Measurements from ENCODE around the gene NTMT1.

Gene NTMT1

DNA sequence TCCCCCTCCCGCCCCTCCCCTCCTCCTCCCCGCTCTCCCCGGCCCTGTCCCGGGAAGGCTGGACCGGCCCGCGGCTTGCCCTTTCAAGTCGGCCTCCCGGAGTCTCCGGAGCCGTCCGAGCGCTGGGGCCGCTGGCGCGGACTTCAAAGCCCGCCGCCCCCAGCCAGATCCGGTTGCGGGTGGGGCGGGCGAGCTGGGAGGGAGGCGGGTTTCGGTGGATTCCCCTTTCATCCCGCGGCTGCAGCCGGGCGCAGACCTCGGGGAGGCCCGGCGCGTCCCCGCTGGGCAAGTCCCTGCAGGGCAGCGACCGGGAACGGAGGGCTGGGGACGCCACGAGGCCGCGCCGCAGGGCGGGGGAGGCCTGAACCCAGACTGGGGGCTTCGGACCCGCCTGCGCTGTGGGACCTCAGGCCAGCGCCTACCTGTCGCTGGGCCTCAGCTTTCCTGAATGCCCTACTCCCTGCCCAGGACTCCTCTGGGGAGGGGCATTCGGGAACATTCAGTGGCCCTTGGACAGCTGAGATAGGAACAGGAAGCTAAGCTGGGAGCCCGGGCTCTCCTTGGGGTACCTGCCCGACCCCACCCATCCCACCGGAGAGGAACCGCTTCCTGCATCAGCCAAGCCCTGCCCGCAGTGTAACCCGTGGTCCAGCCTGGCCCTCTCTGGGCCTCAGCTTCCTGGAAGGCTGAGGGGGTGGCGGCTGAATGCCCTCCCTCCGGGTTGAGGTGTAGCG, 28.4 kb upstream of the NTMT1 start:
- DNase-seq (ENCODE audit: low spot score), result no peak

DNA sequence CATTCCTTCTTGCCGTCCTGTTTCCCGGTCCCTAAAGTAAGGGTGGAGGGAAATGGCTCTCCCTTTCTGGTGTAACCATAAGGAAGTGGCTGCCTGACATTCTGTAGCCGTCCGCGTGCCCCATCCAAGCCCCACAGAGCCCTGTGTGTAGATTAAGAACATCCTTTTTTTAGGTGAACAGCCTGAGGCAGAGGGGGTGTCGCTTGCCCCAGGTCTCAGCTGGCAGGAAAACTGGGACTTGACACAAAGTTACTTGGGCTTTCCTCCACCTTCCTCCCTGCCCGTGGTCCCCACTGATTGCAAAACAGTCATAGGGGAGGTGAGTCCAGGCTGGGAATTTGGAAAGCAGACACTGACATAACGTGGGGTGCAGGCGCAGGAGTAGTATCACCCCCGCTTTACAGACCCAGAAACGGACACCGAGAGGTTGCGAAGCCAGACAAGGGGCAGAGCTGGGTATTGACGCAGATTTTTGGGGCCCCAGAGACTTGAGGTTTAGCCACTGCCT, 27.8 kb upstream of the NTMT1 start:
- DNase-seq (ENCODE audit: low spot score), result no peak

DNA sequence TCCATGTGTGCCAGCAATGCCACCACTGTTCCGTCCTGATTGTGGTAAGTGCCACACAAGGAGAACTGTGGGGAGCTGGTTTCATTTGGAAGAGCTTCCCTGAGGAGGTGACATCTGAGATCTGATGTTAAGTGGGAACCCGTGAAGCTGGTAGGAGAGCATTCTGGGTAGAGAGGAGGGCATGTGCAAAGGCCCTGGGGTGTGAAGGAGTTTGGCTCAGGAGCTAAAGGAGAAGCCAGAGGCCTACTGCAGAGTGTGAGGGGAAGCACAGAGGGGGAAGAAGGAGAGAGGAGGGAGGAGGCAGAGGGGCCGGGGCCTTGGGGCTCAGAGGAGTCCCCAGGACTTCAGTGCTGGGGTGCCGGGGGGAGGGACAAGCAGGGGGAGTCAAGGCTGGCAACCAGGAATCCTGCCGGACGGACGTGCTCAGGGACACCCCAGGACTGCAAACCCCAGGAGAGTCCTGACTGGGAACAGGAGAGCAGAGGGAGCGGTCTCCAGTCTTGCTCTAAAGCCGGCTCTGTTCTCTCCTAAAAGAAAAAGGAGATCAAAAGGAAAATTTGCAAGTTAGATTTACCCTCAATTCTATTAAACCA, 24.8 kb upstream of the NTMT1 start:
- no peak for DNase-seq (ENCODE audit: low spot score)

DNA sequence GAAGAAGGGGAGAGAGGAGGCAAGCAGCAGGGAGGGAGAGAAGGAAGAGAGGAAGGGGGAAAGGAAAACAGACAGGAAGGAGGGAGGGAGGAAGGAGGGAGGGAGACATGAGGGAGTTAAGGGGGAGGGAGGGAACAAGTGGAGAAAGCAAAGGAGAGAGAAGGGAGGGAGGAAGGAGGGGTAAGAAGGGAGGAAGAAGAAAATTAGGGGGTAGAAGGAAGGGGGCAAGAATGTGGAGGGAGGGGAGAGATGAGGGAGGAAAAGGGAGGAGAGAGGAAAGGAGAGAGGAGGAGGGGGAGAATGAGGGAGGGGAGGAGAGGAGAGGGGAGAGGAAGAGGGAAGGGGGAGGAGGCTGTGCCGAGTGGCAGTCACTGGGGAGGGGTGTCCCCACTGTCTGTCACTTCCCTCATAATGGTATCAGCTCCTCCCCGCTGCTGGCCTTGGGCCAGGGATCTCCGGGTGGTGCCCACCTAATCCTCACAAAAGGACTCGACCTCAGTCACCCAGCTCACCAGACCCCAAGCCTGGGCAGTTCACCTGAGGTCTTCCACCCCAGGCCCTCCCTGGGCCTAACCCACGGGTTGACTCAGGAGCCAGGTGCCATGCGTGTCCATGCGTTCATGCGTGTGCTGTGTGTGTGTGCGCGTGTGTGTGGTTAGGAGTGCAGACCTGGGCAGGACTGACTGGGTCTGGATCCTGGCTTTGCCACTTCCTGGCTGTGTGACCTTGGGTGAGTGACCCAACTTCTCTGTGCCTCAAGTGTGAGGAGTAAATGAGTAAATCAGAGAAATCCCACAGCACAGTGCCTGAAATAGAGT, 23.2 kb upstream of the NTMT1 start:
- no peak for DNase-seq (ENCODE audit: low spot score)

DNA sequence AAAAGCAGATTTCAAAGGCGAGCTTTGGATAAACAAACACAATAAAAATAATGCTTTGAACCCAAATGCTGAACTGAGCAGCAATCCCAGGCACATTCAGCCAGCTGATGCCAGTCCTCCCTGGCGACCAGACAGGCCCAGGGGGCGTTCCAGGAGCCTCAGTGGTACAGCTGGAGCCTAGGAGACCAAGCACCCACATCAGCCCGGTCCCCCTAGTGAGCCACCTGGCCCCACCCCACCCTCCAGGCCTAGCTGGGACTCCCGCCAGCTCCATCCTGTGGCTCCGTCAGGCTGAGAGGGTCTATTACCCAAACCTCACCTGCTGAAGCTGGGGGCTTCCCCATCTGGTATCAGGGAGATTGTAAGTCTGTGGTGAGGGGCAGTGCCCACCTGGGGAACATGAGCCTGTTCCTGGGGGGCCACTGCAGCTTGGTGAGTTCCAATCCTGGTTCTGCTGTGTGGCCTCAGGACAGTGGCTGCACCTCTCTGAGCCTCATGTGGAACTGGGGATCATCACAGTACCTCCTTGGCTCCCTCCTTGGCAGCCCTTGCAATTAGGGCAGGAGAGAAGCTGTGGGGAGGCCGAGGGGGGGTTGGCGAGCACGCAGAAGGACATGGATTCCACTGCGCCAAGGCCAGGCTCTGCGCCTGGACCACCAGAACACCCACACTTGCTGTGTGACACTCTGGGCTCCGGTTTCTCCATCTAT, 21.8 kb upstream of the NTMT1 start:
- DNase-seq (ENCODE audit: low spot score), result no peak

DNA sequence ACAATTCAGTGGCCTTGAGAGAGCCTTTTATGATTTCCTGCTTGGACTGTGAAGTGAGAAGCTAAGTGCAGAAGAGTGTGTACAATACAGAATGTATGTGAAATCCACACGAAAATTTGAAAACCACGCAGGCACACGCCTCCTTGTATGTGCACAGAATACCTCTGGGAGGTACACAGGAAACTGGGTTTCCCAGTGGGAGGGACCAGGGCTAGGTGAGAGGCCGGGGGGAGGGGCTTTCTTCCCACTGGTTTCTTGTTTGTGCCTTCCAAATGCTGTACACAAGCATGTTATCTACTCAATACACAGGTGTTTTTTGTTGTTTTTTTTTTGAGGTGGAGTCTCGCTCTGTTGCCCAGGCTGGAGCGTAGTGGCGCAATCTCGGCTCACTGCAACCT, 21.2 kb upstream of the NTMT1 start:
- no peak for DNase-seq (ENCODE audit: low spot score)

DNA sequence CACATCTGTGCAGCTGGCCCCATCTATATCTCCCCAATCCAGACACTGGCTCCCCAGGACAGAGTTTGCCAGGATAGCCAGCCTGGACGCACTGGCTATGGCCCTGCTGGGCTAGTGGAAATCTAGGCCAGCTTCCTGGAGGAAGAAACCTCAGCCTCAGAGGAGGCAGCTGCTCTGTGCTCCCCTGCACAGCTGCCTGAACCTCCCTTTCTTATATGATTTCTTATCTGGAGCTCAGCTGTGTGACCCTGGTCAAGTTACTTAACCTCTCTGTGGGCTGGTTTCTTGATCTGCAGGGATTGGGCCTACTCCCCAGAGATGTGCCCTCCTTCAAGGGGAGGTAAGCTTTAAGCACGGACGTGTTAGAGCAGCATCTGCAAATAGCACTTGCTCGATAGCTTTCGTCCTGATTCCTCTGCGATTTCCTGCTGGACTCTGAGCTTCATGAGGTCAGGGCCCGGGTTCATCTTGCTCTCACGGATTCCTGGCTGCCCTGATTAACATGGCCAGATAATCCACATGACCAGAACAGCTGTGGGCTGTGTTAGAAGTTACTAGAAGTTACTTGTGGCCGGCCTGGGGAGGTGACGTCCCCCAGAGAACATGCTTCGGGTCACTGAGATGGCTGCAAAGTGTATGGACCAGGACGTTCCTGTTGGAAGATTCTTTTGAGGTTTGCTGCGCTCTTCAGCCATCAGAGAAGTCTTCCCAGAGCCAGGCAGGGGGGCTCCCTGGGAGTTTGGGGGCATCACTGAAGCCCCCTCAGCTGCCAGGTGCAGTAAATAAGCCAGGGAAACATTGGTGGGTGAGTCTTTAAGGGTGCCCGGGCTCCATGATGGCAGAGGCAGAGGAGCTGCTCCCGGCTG, 19.6 kb upstream of the NTMT1 start:
- no peak for DNase-seq (ENCODE audit: low spot score)

DNA sequence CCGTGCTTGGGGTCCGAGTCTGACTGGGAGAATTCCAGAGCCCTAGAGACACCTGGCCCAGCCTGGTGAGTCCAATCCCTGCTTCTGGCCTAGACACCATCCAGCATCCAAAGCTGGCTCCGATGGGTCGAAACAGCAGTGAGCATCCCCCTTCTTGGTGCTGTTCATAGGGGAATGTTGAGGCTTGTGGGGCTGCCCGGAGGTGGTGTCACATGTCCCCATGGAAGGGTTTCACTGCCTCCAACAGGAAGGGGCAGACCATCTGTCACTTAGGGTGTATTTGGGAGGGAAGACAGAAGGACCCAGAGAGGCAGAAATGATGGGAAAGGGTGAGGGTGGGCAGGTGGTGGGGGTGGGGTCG, 19.0 kb upstream of the NTMT1 start:
- no peak for DNase-seq (ENCODE audit: low spot score)

DNA sequence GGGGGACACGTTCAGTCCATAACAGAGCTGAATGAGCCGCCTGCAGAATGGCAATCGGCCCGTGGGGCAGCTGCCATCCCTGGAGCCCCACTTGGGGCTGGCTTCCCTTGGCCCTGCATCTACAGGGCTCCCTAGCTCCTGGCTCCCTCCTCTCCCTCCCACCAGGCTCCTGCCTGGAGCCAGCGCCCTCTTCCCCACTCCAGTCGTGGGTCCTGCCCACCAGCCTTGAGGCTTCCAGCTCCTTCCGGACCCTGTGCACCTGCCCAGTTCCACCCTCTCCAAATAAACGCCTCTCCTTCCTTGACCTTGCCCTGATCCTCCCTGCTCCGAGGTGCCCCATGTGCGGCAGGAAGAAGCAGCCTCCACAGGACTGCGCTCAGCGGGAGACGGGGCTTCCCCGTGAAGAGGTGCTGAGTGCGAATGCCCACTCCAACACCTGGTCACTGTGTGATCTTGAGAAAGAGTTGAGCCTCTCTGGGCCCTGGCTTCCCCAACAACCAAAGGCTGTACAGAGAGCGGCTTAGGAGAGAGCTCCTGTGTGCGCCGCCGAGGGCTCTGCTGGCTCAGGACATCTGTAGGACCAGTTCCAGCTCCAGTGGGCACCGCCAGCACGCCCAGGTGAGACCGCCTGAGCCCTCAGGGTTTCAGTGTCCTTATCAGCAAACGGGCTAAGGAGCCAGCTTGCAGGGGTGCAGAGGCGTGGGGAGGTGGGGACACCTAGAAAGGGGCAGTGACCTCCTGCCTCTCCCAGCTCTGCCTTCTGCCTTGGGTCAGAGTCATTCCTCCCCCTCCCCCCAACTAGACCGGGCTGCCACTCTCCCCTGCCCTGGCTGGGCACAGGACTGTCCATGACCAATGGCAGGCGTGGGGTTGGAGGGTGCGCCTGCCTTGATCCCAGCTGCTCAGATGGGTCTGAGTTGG, 17.1 kb upstream of the NTMT1 start:
- DNase-seq (ENCODE audit: low spot score), result no peak

DNA sequence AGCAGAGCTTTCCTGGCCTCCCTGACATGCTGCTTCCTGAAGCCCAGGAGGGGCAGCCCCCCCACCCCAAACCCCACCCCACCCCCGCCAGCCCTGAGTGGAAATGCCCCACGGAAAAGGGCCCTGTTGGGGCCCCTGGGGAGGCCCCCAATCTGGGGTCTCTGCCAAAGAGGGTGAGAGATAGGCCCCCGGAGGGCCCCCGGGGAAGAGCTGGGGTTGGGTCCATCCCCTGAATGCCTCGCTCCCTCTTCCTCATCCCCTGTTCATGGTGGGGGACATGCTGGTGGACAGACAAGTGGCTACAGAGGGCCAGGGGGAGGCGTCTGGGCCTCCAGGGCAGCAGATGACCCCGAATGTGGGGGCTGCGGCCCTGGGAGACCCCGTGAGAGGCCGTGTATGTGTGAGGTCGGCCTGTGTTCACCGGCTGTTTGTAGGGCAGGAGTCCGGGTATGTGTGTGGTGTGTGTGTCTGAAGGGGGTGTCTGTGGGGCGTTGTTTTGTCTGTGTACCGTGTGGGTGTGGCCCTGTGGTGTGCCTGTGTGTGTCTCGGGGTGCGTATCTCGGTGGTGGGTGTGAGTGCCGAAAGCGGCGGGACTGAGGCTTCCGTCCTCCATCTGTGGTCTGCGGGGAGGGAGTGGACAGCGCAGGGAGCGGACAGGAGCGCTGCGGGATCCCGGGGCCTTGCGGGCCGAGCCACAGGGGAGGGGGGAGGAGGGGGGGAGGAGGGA, 16.3 kb upstream of the NTMT1 start:
- no peak for DNase-seq (ENCODE audit: low spot score)

DNA sequence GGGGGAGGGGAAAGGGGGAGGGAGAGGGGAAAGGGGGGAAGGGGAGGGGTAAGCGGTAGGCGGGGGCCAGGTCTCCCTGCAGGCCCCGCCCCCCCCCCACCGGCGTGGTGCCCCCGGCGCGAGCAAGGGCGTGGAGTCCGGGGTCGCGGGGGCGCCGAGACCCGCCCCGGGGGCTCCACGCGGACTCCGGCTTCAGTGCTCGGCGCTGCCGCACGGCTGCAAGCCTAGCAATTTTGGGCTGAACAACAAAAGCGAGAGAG, 15.8 kb upstream of the NTMT1 start:
- no peak for DNase-seq (ENCODE audit: low spot score)

DNA sequence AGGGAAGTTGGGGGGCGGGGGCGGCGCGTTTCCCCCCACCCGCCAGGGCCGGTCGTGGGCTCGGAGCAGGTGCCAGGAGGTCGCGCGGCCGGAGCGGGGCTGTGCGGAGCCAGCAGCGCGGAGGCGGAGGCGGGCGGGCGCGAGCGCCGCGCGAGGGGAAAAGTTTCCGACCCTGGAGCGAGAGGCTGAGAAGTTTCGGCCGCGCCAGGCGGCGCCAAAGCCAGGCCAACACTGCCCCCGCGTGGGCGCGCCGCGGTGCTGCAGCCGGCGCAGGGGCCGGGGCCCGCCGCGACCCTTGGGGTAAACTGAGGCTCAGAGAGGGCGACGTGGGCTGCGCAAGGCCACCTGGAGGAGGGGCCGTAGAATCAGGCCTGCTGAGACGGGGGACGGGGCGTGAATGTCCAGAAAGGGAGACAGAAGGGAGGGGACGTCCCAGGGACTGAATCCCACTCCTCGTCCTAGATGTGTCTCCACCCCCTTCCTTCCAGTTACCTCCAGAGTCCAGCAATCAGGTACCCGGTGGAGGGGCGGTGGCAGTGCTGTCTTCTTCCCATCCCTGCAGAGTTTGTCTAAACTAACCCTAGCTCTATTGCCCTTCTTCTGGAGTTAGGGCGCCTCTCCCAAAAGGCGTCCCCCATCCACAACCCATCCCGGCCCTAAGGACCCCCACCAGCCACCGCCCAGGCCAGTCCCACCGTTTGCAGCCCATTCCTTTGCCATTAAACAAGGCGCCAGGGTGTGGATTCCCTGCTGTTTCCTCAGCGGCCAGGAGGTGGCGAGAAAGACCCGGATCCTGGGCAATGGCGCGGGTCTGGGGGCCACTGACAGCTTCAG, 15.3 kb upstream of the NTMT1 start:
- no peak for DNase-seq (ENCODE audit: low spot score)

DNA sequence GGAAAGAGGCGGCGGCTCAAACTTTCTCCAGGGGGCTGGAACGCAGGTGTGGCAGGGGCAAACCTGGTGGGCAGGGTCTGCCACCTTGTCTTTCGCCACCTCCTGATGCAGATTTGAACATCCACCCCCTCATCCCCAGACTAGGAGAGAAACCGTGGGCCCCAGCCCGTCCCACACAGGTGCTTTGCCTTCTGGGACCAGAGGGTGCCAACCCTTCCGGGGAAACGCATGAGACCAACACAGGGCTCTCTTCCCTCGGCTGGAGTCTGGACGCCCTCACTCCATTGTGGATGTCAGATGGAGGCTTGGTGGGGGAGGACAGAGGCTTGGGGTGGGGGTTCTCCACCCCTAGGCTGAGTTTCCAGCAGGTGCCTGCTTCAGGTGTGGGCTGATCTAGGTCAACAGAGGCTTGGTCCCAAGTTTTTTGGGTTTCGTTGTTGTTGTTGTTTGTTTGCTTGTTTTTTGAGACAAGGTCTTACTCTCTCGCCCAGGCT, 14.6 kb upstream of the NTMT1 start:
- no peak for DNase-seq (ENCODE audit: low spot score)

DNA sequence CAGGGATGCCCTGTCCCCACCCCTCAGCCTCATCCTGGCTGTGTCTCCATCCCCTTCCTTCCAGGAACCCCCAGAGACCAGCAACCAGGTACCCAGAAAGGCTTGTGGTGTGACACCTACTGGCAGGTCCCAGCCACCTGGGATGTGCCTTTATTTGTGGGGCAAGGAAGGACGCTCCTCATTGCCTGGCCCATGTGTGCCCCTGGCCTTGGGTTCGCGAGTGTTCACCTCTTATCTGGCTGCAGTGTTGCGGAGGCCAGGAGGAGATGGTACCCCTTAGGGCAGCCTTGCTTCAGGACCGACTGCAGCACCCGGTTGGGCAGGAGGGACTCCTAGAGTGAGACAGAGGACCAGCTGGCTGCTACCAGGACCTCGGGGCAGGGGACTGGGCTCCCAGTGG, 13.8 kb upstream of the NTMT1 start:
- no peak for DNase-seq (ENCODE audit: low spot score)

DNA sequence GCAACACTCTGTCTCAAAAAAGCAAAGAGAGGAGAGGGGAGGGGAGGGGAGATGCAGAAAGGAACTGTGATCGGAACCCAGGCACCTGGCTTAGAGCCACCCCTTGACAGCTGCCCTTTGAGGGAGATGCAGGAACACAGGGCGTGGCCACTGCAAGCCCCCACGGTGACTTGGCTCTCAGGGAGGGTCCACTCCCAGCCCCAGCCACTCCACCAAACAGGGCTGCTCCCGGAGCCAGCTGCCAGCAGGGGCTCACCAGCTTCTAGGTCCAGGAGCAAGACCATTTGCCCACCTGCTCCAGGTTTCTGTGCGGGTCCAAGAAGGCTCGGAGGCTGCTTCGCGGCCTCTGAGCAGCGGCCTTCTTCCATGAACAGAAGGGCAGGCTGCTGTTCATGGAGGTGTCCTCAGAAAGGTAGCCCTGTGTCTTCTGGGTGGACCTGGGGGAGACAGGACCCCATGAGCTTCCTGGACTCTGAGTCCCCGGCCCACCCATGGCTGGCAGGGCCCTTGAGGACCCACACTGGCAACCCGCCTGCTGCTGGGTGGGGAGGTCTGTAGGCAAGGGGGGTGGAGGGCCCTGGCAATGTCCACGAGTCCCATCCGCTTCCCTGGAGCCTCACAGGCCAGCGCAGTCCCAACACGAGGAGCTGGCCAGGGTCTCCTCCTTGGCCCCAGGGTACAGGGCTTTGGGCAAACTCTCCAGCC, 13.0 kb upstream of the NTMT1 start:
- DNase-seq (ENCODE audit: low spot score), result no peak

DNA sequence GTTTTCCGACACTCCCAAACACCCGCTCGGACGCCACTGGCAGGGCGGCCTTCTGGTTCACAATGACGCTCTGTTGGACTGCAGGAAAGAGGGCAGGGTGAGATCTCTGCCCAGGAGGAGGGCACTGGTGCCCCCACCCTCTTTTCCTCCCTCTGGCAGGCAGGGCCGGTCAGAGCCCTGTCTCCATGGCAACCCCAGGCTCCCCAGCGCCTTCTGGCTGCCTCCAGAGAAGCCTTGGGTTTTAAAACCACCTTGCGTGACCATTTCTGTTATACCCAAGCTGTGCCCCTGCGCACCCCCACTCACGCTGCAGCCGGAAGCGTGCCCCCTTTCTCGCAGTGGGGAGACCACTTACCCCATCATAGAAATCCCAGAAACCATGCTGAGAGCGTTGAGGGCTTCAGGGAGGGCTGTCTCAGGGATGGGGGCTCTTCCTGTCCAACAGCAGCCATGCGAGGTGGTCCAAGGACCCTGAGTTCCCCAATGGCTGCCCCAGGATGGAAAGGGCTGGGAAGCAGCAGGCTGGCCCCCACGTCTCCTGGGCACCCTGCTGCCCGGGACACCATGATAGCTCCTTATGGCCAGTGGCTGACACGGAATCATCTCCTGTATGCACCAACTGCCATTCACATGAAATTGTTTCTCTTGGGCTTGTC, 12.3 kb upstream of the NTMT1 start:
- peak; percentile 89 for DNase-seq (ENCODE audit: low spot score)

DNA sequence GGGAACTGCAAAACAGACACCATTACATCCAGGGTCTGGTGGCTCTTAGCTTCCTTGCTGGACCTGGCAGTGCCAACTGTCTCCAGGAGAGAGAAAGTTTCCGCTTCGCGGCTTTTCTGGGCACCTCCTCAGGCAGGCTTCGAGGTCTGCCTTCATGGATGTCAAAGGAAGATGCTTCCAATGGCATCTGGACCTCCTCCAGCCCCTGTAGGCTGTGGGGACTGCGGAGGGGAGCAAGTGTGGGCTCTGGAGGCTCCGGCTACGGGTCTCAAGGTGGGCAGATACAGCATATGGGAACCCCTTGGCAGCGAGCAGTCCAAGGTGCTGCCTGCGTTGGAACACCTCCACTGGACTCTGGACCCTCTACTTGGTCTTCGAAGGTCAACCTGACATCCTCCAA, 11.0 kb upstream of the NTMT1 start:
- no peak for DNase-seq (ENCODE audit: low spot score)

All from putamen (tissue), 1 donor.